Neural progenitor cell (in vitro differentiated cells): ENCODE data around the gene CACNA1B. TPM values are rescaled to one million over a fixed set of nuclear protein-coding genes. Genes with fewer than 3 reads are reported as not detected.

Experiments used
- DNase-seq: peaks from one replicate; pipeline ENCODE4 v3.0.0-alpha.2; 2016; ENCODE audit warnings: low spot score
- H2AFZ ChIP-seq: fragments of 200-600 bp; sonication (generic); replicated peaks from 2 replicates; pipeline ENCODE4 v1.6.1; 2016; ENCODE audit warnings: antibody characterized with exemption
- H3F3A ChIP-seq: fragments of 200-600 bp; sonication (generic); 2 replicates; pipeline ENCODE4 v1.6.1; 2016; ENCODE audit warnings: antibody characterized with exemption, low read depth
- H3K27ac ChIP-seq: fragments of 200-600 bp; sonication (generic); 2 replicates; pipeline ENCODE4 v1.5.1; 2016; ENCODE audit warnings: mild to moderate bottlenecking
- H3K27me3 ChIP-seq: fragments of 200-600 bp; sonication (generic); 2 replicates; pipeline ENCODE4 v1.6.1; 2016; ENCODE audit warnings: mild to moderate bottlenecking, moderate library complexity
- H3K36me3 ChIP-seq: fragments of 200-600 bp; sonication (generic); 2 replicates; pipeline ENCODE4 v1.5.1; 2016
- H3K4me1 ChIP-seq: fragments of 200-600 bp; sonication (generic); 2 replicates; pipeline ENCODE4 v1.6.1; 2016; ENCODE audit warnings: mixed run types
- H3K4me2 ChIP-seq: fragments of 200-600 bp; sonication (generic); 2 replicates; pipeline ENCODE4 v1.6.1; 2016
- H3K4me3 ChIP-seq: fragments of 200-600 bp; sonication (generic); 2 replicates; pipeline ENCODE4 v1.5.1; 2016
- H3K79me2 ChIP-seq: fragments of 200-600 bp; sonication (generic); 2 replicates; pipeline ENCODE4 v1.6.1; 2016; ENCODE audit warnings: low read depth
- H3K9ac ChIP-seq: fragments of 200-600 bp; sonication (generic); 2 replicates; pipeline ENCODE4 v1.6.1; 2016
- H3K9me3 ChIP-seq: fragments of 200-600 bp; sonication (generic); 2 replicates; pipeline ENCODE4 v1.5.1; 2016; ENCODE audit warnings: low read depth
- H4K20me1 ChIP-seq: fragments of 200-600 bp; sonication (generic); 2 replicates; pipeline ENCODE4 v1.6.1; 2016; ENCODE audit warnings: low read depth
- H3K27ac Mint-ChIP-seq: 3 replicates; pipeline ENCODE4 v1.8.0; 2021; ENCODE audit warnings: mixed read lengths
- H3K27me3 Mint-ChIP-seq: 2 replicates; pipeline ENCODE4 v1.8.0; 2022; ENCODE audit warnings: low read depth, mild to moderate bottlenecking, inconsistent platforms, moderate library complexity, mixed read lengths; ENCODE audit not compliant: insufficient read depth
- H3K36me3 Mint-ChIP-seq: 3 replicates; pipeline ENCODE4 v1.8.0; 2021; ENCODE audit warnings: mixed read lengths
- H3K4me1 Mint-ChIP-seq: 3 replicates; pipeline ENCODE4 v1.8.0; 2021; ENCODE audit warnings: mixed read lengths
- H3K4me3 Mint-ChIP-seq: 3 replicates; pipeline ENCODE4 v1.8.0; 2021; ENCODE audit warnings: mild to moderate bottlenecking, moderate library complexity, mixed read lengths
- H3K9me3 Mint-ChIP-seq: 3 replicates; pipeline ENCODE4 v1.8.0; 2020; ENCODE audit warnings: mixed read lengths
- EZH2 ChIP-seq: fragments of 200-600 bp; sonication (generic); IDR thresholded peaks from 2 replicates; pipeline ENCODE4 v1.6.1; 2017; ENCODE audit warnings: antibody characterized with exemption, mild to moderate bottlenecking, moderate library complexity
- EZH2phosphoT487 ChIP-seq: fragments of 200-600 bp; sonication (generic); IDR thresholded peaks from 2 replicates; pipeline ENCODE4 v1.6.1; 2017; ENCODE audit warnings: antibody characterized with exemption
- total RNA-seq: library from RNA; depleted of rRNA; stranded (reverse); fragments of >200 nt; gene quantifications from 2 replicates; pipeline ENCODE4 v1.2.3, GENCODE V29; 2015; ENCODE audit warnings: low replicate concordance
- TF ChIP-seq, protein P1 (sequence below): fragments of 200-600 bp; sonication (generic); IDR thresholded peaks from 2 replicates; pipeline ENCODE4 v1.5.1; 2017; ENCODE audit warnings: antibody characterized with exemption, mild to moderate bottlenecking

Gene CACNA1B
- total RNA-seq, 1 donor from 2014 or later: 0.30 TPM

DNA sequence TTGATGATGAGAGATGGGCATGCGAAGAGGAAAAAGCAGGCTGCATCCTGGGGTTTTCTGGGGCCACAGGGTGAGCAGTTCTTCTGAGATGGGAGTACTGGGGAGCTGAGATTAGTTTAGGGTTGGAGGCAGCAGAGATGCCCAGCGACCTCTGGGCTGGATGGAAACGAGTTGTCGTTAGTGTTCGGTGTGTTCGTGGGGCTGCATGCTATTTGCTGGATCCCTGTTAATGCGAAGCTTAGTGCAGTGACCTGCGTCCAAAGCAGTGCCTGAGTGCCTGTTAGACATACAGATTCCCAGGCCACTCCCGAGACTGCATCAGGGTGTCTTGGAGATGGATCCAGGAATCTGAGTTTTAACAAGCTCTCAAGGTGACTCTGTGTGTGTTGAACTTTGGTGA lies 201.3 kb downstream of the CACNA1B start:
- Histone ChIP-seq H4K20me1 (no peaks in the 10 kb centered on the region), H3K9me3 (no peaks in the 10 kb centered on the region), H3K4me3 (no peak overlapping the region), H3K36me3 (no peaks in the 10 kb centered on the region), H3K79me2 (no peaks in the 10 kb centered on the region), H3K27ac (no peak overlapping the region), H2AFZ (no peak overlapping the region), H3K4me2 (no peak overlapping the region), H3K27me3 (no peaks in the 10 kb centered on the region), H3K4me1 (no peaks in the 10 kb centered on the region), H3F3A (no peaks in the 10 kb centered on the region), H3K9ac (no peak overlapping the region)
- DNase-seq: no peak
- Mint-ChIP-seq H3K4me1 (peaks cover 3% of the 10 kb centered on the region), H3K4me3 (no peak overlapping the region), H3K9me3 (peaks cover 6% of the 10 kb centered on the region), H3K27me3 (peaks cover 9% of the 10 kb centered on the region), H3K27ac (peak overlapping the region; percentile 14), H3K36me3 (no peaks in the 10 kb centered on the region)
- no peak for TF ChIP-seq EZH2phosphoT487
- TF ChIP-seq EZH2: no peak
- TF ChIP-seq, protein P1, sequence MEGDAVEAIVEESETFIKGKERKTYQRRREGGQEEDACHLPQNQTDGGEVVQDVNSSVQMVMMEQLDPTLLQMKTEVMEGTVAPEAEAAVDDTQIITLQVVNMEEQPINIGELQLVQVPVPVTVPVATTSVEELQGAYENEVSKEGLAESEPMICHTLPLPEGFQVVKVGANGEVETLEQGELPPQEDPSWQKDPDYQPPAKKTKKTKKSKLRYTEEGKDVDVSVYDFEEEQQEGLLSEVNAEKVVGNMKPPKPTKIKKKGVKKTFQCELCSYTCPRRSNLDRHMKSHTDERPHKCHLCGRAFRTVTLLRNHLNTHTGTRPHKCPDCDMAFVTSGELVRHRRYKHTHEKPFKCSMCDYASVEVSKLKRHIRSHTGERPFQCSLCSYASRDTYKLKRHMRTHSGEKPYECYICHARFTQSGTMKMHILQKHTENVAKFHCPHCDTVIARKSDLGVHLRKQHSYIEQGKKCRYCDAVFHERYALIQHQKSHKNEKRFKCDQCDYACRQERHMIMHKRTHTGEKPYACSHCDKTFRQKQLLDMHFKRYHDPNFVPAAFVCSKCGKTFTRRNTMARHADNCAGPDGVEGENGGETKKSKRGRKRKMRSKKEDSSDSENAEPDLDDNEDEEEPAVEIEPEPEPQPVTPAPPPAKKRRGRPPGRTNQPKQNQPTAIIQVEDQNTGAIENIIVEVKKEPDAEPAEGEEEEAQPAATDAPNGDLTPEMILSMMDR: no peak

DNA sequence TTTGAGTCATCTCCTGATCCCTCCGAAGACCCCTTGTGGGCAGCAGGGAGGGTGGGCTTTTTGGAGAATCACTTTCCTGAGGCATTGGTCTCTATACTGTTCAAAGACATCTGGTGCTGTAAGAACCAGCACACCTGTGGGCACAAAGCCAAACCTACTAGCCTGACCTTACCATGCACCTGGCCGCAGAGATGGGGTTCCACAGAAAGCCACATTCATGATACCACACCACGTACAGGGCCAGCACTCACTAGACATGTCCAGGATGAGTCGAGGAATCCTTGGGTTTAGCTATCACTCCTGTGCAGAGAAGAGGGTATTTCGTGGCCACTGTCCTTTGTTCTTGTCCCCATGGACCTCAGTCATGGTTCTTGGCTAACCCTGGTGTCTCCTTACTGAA lies 203.4 kb downstream of the CACNA1B start:
- H3K4me1 Mint-ChIP-seq: no peaks in the 10 kb centered on the region
- Histone ChIP-seq H3K4me2 (no peak overlapping the region), H2AFZ (no peak overlapping the region), H3K27me3 (no peaks in the 10 kb centered on the region), H3K27ac (no peak overlapping the region), H3K79me2 (no peaks in the 10 kb centered on the region), H3F3A (no peaks in the 10 kb centered on the region), H3K36me3 (no peaks in the 10 kb centered on the region), H3K9me3 (peaks cover 7% of the 10 kb centered on the region), H3K4me3 (no peak overlapping the region), H3K9ac (no peak overlapping the region), H3K4me1 (no peaks in the 10 kb centered on the region), H4K20me1 (no peaks in the 10 kb centered on the region)
- no peak overlapping the region for H3K27ac Mint-ChIP-seq
- peaks cover 6% of the 10 kb centered on the region for H3K27me3 Mint-ChIP-seq
- peaks cover 21% of the 10 kb centered on the region for H3K9me3 Mint-ChIP-seq
- no peaks in the 10 kb centered on the region for H3K36me3 Mint-ChIP-seq
- H3K4me3 Mint-ChIP-seq: no peak overlapping the region
- TF ChIP-seq EZH2 (no peak), EZH2phosphoT487 (no peak)
- TF ChIP-seq, protein P1: no peak
- DNase-seq: no peak

DNA sequence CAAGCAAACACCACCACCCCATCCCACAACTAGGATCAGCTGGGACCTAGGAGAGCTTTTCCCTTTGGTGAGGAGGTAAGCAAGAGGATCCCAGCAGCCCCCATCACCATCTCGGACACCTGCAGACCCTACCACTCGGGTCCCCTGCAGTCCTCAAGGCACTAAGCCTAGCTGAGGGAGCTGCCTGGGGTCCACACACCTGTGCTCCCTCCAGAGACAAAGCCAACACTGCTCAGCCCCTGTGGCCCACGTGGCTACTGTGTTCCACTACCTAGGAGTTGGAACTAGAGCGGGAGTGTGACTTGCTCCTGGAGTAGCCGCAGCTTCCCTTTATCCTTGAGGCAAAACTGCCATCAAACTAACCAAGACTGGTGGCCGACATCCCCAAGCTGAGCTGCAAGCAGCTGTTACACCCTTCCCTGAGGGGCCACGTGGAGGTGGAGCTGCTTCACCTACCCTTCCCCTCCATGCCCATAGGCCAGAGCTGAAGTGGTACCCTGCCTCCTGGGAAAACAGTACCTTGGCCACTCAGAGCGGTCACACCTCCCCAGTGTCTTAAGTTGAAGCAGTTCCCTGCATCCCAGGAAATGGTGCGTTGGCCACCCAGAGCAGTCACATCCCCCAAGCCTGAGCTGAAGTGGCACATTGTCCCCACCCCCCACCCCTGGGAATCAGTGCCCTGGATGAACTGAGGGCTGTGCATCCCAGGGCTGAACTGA lies 205.5 kb downstream of the CACNA1B start:
- no peaks in the 10 kb centered on the region for H3K36me3 ChIP-seq
- H3K9me3 Mint-ChIP-seq: peaks cover 30% of the 10 kb centered on the region
- H3K79me2 ChIP-seq: no peaks in the 10 kb centered on the region
- no peak overlapping the region for H2AFZ ChIP-seq
- peaks cover 2% of the 10 kb centered on the region for H3K27me3 Mint-ChIP-seq
- H3K4me3 Mint-ChIP-seq: no peak overlapping the region
- H3K27ac ChIP-seq: no peak overlapping the region
- H3K4me3 ChIP-seq: no peak overlapping the region
- no peaks in the 10 kb centered on the region for H3F3A ChIP-seq
- H3K9ac ChIP-seq: no peak overlapping the region
- H3K9me3 ChIP-seq: peaks cover 14% of the 10 kb centered on the region
- H3K27ac Mint-ChIP-seq: no peak overlapping the region
- TF ChIP-seq, protein P1: no peak
- no peak for TF ChIP-seq EZH2phosphoT487
- no peak for TF ChIP-seq EZH2
- H3K4me1 Mint-ChIP-seq: no peaks in the 10 kb centered on the region
- H3K4me2 ChIP-seq: no peak overlapping the region
- H4K20me1 ChIP-seq: no peaks in the 10 kb centered on the region
- H3K27me3 ChIP-seq: no peaks in the 10 kb centered on the region
- H3K4me1 ChIP-seq: no peaks in the 10 kb centered on the region
- H3K36me3 Mint-ChIP-seq: no peaks in the 10 kb centered on the region
- no peak for DNase-seq
